Body of pancreas (tissue), 4 donors: ENCODE measurements around the gene MRPL39. TPM values are rescaled to one million over a fixed set of nuclear protein-coding genes. Genes with fewer than 3 reads are reported as not detected.

Experiments used
- ATAC-seq: fragments of 150-250 bp; one replicate; pipeline ENCODE4 v1.9.1; 2016
- DNase-seq, 4 donors: peaks; one replicate each; pipeline ENCODE4 v3.0.0-alpha.2; 2019
- H3K27ac ChIP-seq, 4 donors: fragments of 200-600 bp; sonication (generic); 1 replicate in 3 of 4; 2 replicates in 1 of 4; pipeline versions ENCODE4 v1.5.1 to v1.6.1; 2016 to 2019; ENCODE audit warnings: mild to moderate bottlenecking in 1 of 4, mixed read lengths in 1 of 4, moderate library complexity in 1 of 4
- H3K27me3 ChIP-seq, 2 donors: fragments of 200-600 bp; sonication (generic); one replicate each; pipeline ENCODE4 v1.6.0; 2016; ENCODE audit warnings: mild to moderate bottlenecking in 1 of 2
- H3K36me3 ChIP-seq, 2 donors: fragments of 200-600 bp; sonication (generic); replicated peaks in 1 of 2; 2 replicates each; pipeline ENCODE4 v1.5.1; 2016; ENCODE audit warnings: low read depth in 2 of 2; ENCODE audit not compliant: insufficient read depth in 1 of 2
- H3K4me1 ChIP-seq: fragments of 200-600 bp; sonication (generic); one replicate; pipeline ENCODE4 v1.6.0; 2016
- H3K4me3 ChIP-seq, 2 donors: fragments of 200-600 bp; sonication (generic); 1 replicate in 1 of 2; 2 replicates in 1 of 2; pipeline ENCODE4 v1.5.1; 2016 to 2019
- H3K9me3 ChIP-seq, 3 donors: fragments of 200-600 bp; sonication (generic); 1 replicate in 2 of 3; 2 replicates in 1 of 3; pipeline ENCODE4 v1.5.1; 2016
- CTCF ChIP-seq, 7 experiments: fragments of 450-650 bp in 4 of 7; fragments of 200-600 bp in 3 of 7; sonication (generic) in 3 of 7; IDR thresholded peaks; one replicate each; pipeline ENCODE4 v1.5.1; 2016 to 2019; ENCODE audit warnings: antibody characterized with exemption in 7 of 7
- POLR2A ChIP-seq, 3 donors: fragments of 450-650 bp; IDR thresholded peaks; one replicate each; pipeline ENCODE4 v1.6.1; 2016; ENCODE audit warnings: antibody characterized with exemption in 3 of 3, mild to moderate bottlenecking in 2 of 3
- WGBS, 2 donors: methylation state at CpG; one replicate each; pipeline ENCODE4 v1.1.5; 2017; 5-methylcytosine and 5-hydroxymethylcytosine counted together
- intact Hi-C: fragments of 100-400 bp; cut with DNase I; formaldehyde crosslinking; loops from one replicate; pipeline ENCODE4 v1.15.1; 2023
- total RNA-seq, 2 donors: library from RNA; depleted of rRNA; stranded (reverse); fragments of >200 nt; gene quantifications; one replicate each; pipeline ENCODE4 v1.1.0, GENCODE V29; 2016

Gene MRPL39
- total RNA-seq, 2 donors from 2014 or later = 4.4 to 6.3 TPM

DNA sequence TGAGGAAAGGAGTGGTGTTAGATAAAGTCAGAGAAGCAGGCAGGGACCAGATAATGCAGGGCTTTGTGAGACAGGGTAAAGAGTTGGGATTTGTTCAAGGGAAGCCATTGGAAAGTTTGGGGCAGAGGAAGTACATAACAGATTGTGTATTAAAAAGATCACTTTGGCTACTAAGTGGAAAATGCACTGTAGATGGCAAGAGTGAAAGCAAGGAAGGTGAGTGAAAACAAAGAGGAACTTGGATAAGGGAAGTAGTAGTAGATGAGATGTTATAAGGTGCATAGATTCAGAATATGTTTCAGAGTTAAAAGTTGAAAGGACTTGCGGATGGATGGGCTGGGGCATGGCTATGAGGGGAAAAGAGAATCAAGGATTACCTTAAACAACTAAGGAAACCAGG lies 17.4 kb downstream of the MRPL39 start:
- TF ChIP-seq POLR2A (IDR thresholded peaks at IDR 0.05) (no peak), CTCF (IDR thresholded peaks at IDR 0.05) (no peak)
- Histone ChIP-seq H3K4me3 (no peak overlapping the region), H3K9me3 (no peaks in the 10 kb centered on the region), H3K36me3 (peaks cover 0 to 14% of the 10 kb centered on the region in 2 donors), H3K27ac (no peak overlapping the region), H3K27me3 (no peaks in the 10 kb centered on the region), H3K4me1 (no peaks in the 10 kb centered on the region)
- DNase-seq (no peak), ATAC-seq (no peak)
- intact Hi-C loops = no loop called here
- 92 to 94% methylated on average over 1 of the region's 1 CpG for WGBS, 2 donors

GRCh38 chr21:25586791-25587190 lies 20.5 kb downstream of the MRPL39 start:
- Histone ChIP-seq H3K4me1 (no peaks in the 10 kb centered on the region), H3K36me3 (peaks cover 0 to 6% of the 10 kb centered on the region in 2 donors), H3K27ac (no peak overlapping the region), H3K27me3 (no peaks in the 10 kb centered on the region), H3K9me3 (no peaks in the 10 kb centered on the region), H3K4me3 (no peak overlapping the region)
- no peak for ATAC-seq
- WGBS, 2 donors = 74 to 75% methylated on average over 2 of the region's 2 CpGs
- no peak for DNase-seq
- TF ChIP-seq CTCF (IDR thresholded peaks at IDR 0.05) (no peak), POLR2A (IDR thresholded peaks at IDR 0.05) (no peak)
- intact Hi-C loops = no loop called here

GRCh38 chr21:25586326-25586725 lies 21.0 kb downstream of the MRPL39 start:
- intact Hi-C loops = no loop called here
- no peaks in the 10 kb centered on the region for H3K27me3 ChIP-seq
- 94 to 98% methylated on average over 3 of the region's 3 CpGs for WGBS, 2 donors
- peaks cover 0 to 6% of the 10 kb centered on the region in 2 donors for H3K36me3 ChIP-seq
- DNase-seq (no peak), ATAC-seq (no peak)
- H3K4me3 ChIP-seq = no peak overlapping the region
- H3K4me1 ChIP-seq = no peaks in the 10 kb centered on the region
- no peak for TF ChIP-seq CTCF (IDR thresholded peaks at IDR 0.05)
- no peak for TF ChIP-seq POLR2A (IDR thresholded peaks at IDR 0.05)
- H3K9me3 ChIP-seq = no peaks in the 10 kb centered on the region
- H3K27ac ChIP-seq = no peak overlapping the region

DNA sequence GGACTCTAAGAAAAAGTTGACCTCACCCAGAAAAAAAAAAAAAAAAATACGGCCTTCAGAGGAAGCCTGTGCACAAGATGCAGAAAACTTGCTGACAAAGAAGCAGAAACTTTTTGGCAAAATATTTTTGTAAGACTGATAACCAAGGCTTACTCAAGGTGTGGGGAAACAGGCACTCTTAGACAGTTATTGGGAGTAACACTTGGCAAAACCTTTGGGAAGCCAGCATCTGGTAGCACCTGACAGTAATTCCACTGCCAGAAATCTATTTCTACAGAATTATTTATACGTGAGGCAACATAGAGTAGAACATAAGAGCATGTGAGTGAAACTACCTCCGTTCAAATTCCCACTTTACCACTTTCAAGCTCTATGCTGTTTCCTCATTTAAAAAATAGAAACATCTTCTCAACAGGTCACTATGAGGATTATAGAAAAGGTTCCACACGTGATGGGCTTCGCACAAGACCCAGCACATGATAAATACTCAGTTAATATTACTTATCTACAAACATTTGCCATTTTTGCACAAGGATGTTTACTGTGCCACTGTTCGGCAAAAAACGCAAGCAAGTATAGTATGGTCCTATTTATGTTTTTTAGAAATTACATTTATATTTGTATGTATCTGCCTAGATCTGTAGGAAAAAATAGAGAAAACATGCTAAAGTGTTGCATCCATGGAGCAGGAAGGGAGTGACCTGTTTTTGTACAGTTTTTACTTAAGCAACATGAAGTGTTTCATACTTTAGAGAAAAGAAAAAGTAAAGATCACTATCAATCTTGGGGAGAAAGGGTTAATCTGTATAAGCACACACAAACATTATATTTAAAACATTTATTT lies 22.2 kb downstream of the MRPL39 start:
- H3K4me3 ChIP-seq = no peak overlapping the region
- WGBS, 2 donors = 34 to 39% methylated on average over 7 of the region's 7 CpGs
- no peaks in the 10 kb centered on the region for H3K4me1 ChIP-seq
- DNase-seq (peak; percentile 57 to 73 (median 64)), ATAC-seq (peak; percentile 95)
- intact Hi-C loops = no loop called here
- H3K27ac ChIP-seq = peak overlapping the region; percentile 39 to 71 (median 46)
- H3K27me3 ChIP-seq = no peaks in the 10 kb centered on the region
- no peaks in the 10 kb centered on the region for H3K9me3 ChIP-seq
- H3K36me3 ChIP-seq = peaks cover 0 to 4% of the 10 kb centered on the region in 2 donors
- TF ChIP-seq POLR2A (IDR thresholded peaks at IDR 0.05) = no peak
- TF ChIP-seq CTCF (IDR thresholded peaks at IDR 0.05) = no peak
